ENCODE measurements around the gene COL23A1. TPM values are rescaled to one million over a fixed set of nuclear protein-coding genes. Genes with fewer than 3 reads are reported as not detected.

COL23A1 gene
- total RNA-seq, 2 donors from 2014 or later: 0.44 to 0.86 TPM

- peaks cover 10% of the 10 kb centered on the region for H3K27me3 Mint-ChIP-seq (ENCODE audit: low read depth)
- H3K4me3 Mint-ChIP-seq: no peak overlapping the region
- no peak for DNase-seq
- H3K36me3 Mint-ChIP-seq (ENCODE audit: insufficient read depth in 2 of 2): peaks cover 0 to 9% of the 10 kb centered on the region in 2 donors
- no peak for ATAC-seq (replicated peaks in 1 of 2)
- peaks cover 7 to 11% of the 10 kb centered on the region in 2 donors for H3K9me3 Mint-ChIP-seq
- H3K27ac Mint-ChIP-seq: no peak overlapping the region
- H3K4me1 Mint-ChIP-seq (ENCODE audit: low read depth): peaks cover 5% of the 10 kb centered on the region
Observed at GRCh38 chr5:178283520-178283919, 306.7 kb downstream of the COL23A1 start.

GRCh38 chr5:178282391-178282790 lies 307.8 kb downstream of the COL23A1 start:
- H3K27me3 Mint-ChIP-seq (ENCODE audit: low read depth): peaks cover 10% of the 10 kb centered on the region
- no peak for ATAC-seq (replicated peaks in 1 of 2)
- DNase-seq: no peak
- H3K9me3 Mint-ChIP-seq: peaks cover 7 to 11% of the 10 kb centered on the region in 2 donors
- H3K4me3 Mint-ChIP-seq: no peak overlapping the region
- peaks cover 5% of the 10 kb centered on the region for H3K4me1 Mint-ChIP-seq (ENCODE audit: low read depth)
- peaks cover 0 to 9% of the 10 kb centered on the region in 2 donors for H3K36me3 Mint-ChIP-seq (ENCODE audit: insufficient read depth in 2 of 2)
- no peak overlapping the region for H3K27ac Mint-ChIP-seq

- Mint-ChIP-seq H3K27me3 (ENCODE audit: low read depth) (peaks cover 10% of the 10 kb centered on the region), H3K4me1 (ENCODE audit: low read depth) (peaks cover 5% of the 10 kb centered on the region), H3K9me3 (peaks cover 7 to 11% of the 10 kb centered on the region in 2 donors), H3K36me3 (ENCODE audit: insufficient read depth in 2 of 2) (peaks cover 0 to 9% of the 10 kb centered on the region in 2 donors), H3K27ac (no peak overlapping the region), H3K4me3 (no peak overlapping the region)
- ATAC-seq (replicated peaks in 1 of 2) (no peak), DNase-seq (no peak)
Observed at GRCh38 chr5:178281331-178281730, 308.9 kb downstream of the COL23A1 start.

GRCh38 chr5:178280631-178281030 lies 309.6 kb downstream of the COL23A1 start:
- no peak overlapping the region for H3K4me3 Mint-ChIP-seq
- H3K27me3 Mint-ChIP-seq (ENCODE audit: low read depth): peaks cover 10% of the 10 kb centered on the region
- H3K9me3 Mint-ChIP-seq: peaks cover 7 to 11% of the 10 kb centered on the region in 2 donors
- H3K27ac Mint-ChIP-seq: no peak overlapping the region
- no peak for DNase-seq
- H3K4me1 Mint-ChIP-seq (ENCODE audit: low read depth): peaks cover 5% of the 10 kb centered on the region
- no peak for ATAC-seq (replicated peaks in 1 of 2)
- H3K36me3 Mint-ChIP-seq (ENCODE audit: insufficient read depth in 2 of 2): peaks cover 0 to 9% of the 10 kb centered on the region in 2 donors

GRCh38 chr5:178279723-178280438 lies 310.3 kb downstream of the COL23A1 start:
- peak; percentile 76 to 77 for DNase-seq
- peaks cover 7 to 11% of the 10 kb centered on the region in 2 donors for H3K9me3 Mint-ChIP-seq
- peaks cover 10% of the 10 kb centered on the region for H3K27me3 Mint-ChIP-seq (ENCODE audit: low read depth)
- H3K27ac Mint-ChIP-seq: no peak overlapping the region
- peaks cover 0 to 9% of the 10 kb centered on the region in 2 donors for H3K36me3 Mint-ChIP-seq (ENCODE audit: insufficient read depth in 2 of 2)
- H3K4me1 Mint-ChIP-seq (ENCODE audit: low read depth): peaks cover 5% of the 10 kb centered on the region
- ATAC-seq (replicated peaks in 1 of 2): peak; percentile 73 to 77
- H3K4me3 Mint-ChIP-seq: no peak overlapping the region

- ATAC-seq (replicated peaks in 1 of 2) (no peak), DNase-seq (no peak)
- H3K36me3 Mint-ChIP-seq (ENCODE audit: insufficient read depth in 2 of 2): peaks cover 0 to 9% of the 10 kb centered on the region in 2 donors
- peaks cover 7 to 11% of the 10 kb centered on the region in 2 donors for H3K9me3 Mint-ChIP-seq
- no peak overlapping the region for H3K4me3 Mint-ChIP-seq
- H3K4me1 Mint-ChIP-seq (ENCODE audit: low read depth): peaks cover 5% of the 10 kb centered on the region
- H3K27me3 Mint-ChIP-seq (ENCODE audit: low read depth): peaks cover 10% of the 10 kb centered on the region
- no peak overlapping the region for H3K27ac Mint-ChIP-seq
Observed at GRCh38 chr5:178279026-178279722, 311.0 kb downstream of the COL23A1 start.

- H3K27ac Mint-ChIP-seq: no peak overlapping the region
- H3K9me3 Mint-ChIP-seq: peaks cover 4% of the 10 kb centered on the region in 2 donors
- H3K4me1 Mint-ChIP-seq (ENCODE audit: low read depth): peaks cover 5% of the 10 kb centered on the region
- ATAC-seq (replicated peaks in 1 of 2): no peak
- no peak overlapping the region for H3K4me3 Mint-ChIP-seq
- no peak for DNase-seq
- peaks cover 10% of the 10 kb centered on the region for H3K27me3 Mint-ChIP-seq (ENCODE audit: low read depth)
- H3K36me3 Mint-ChIP-seq (ENCODE audit: insufficient read depth in 2 of 2): peaks cover 0 to 4% of the 10 kb centered on the region in 2 donors
Observed at GRCh38 chr5:178278358-178279023, 311.7 kb downstream of the COL23A1 start.

- no peak overlapping the region for H3K27ac Mint-ChIP-seq
- no peaks in the 10 kb centered on the region for H3K9me3 Mint-ChIP-seq
- ATAC-seq (replicated peaks in 1 of 2): no peak
- H3K4me3 Mint-ChIP-seq: no peak overlapping the region
- no peak for DNase-seq
- H3K27me3 Mint-ChIP-seq (ENCODE audit: low read depth): peaks cover 10% of the 10 kb centered on the region
- no peaks in the 10 kb centered on the region for H3K36me3 Mint-ChIP-seq (ENCODE audit: insufficient read depth in 2 of 2)
- peaks cover 5% of the 10 kb centered on the region for H3K4me1 Mint-ChIP-seq (ENCODE audit: low read depth)
Observed at GRCh38 chr5:178277866-178278265, 312.3 kb downstream of the COL23A1 start.

GRCh38 chr5:178277346-178277745 lies 312.8 kb downstream of the COL23A1 start:
- peaks cover 5% of the 10 kb centered on the region for H3K4me1 Mint-ChIP-seq (ENCODE audit: low read depth)
- no peak overlapping the region for H3K4me3 Mint-ChIP-seq
- no peaks in the 10 kb centered on the region for H3K9me3 Mint-ChIP-seq
- no peak overlapping the region for H3K27ac Mint-ChIP-seq
- H3K36me3 Mint-ChIP-seq (ENCODE audit: insufficient read depth in 2 of 2): no peaks in the 10 kb centered on the region
- DNase-seq: no peak
- peaks cover 10% of the 10 kb centered on the region for H3K27me3 Mint-ChIP-seq (ENCODE audit: low read depth)
- no peak for ATAC-seq (replicated peaks in 1 of 2)

- Mint-ChIP-seq H3K36me3 (ENCODE audit: insufficient read depth in 2 of 2) (no peaks in the 10 kb centered on the region), H3K27me3 (ENCODE audit: low read depth) (peaks cover 4% of the 10 kb centered on the region), H3K4me1 (ENCODE audit: low read depth) (peaks cover 4% of the 10 kb centered on the region), H3K27ac (no peak overlapping the region), H3K9me3 (no peaks in the 10 kb centered on the region), H3K4me3 (no peak overlapping the region)
- ATAC-seq (replicated peaks in 1 of 2) (no peak), DNase-seq (no peak)
Observed at GRCh38 chr5:178274781-178275537, 315.2 kb downstream of the COL23A1 start.

GRCh38 chr5:178273665-178274541 lies 316.3 kb downstream of the COL23A1 start:
- Mint-ChIP-seq H3K27me3 (ENCODE audit: low read depth) (no peaks in the 10 kb centered on the region), H3K4me3 (no peak overlapping the region)

GRCh38 chr5:178273041-178273440 lies 317.2 kb downstream of the COL23A1 start:
- Mint-ChIP-seq H3K9me3 (no peaks in the 10 kb centered on the region), H3K4me3 (no peak overlapping the region), H3K27ac (no peak overlapping the region), H3K27me3 (ENCODE audit: low read depth) (no peaks in the 10 kb centered on the region), H3K4me1 (ENCODE audit: low read depth) (no peaks in the 10 kb centered on the region), H3K36me3 (ENCODE audit: insufficient read depth in 2 of 2) (no peaks in the 10 kb centered on the region)
- ATAC-seq (replicated peaks in 1 of 2) (no peak), DNase-seq (no peak)

More at GRCh38 chr5:178273665-178274541, 316.3 kb downstream of the COL23A1 start:
- ATAC-seq (replicated peaks in 1 of 2): no peak
- Mint-ChIP-seq H3K36me3 (ENCODE audit: insufficient read depth in 2 of 2) (no peaks in the 10 kb centered on the region), H3K27ac (no peak overlapping the region), H3K4me1 (ENCODE audit: low read depth) (no peaks in the 10 kb centered on the region), H3K9me3 (no peaks in the 10 kb centered on the region)
- DNase-seq: no peak
